Measurements from ENCODE around the gene RAB36. TPM values are rescaled to one million over a fixed set of nuclear protein-coding genes. Genes with fewer than 3 reads are reported as not detected.

RAB36 gene
- total RNA-seq, 1 experiment from 2014 or later = 1.8 TPM

GRCh38 chr22:23117275-23117674 is 28.0 kb upstream of the RAB36 start (continued):
- TF ChIP-seq ZNF425 (CRISPR knock-in tag; conservative IDR thresholded peaks at IDR 0.05) (no peak), ATF1 (CRISPR knock-in tag; IDR thresholded peaks at IDR 0.05) (no peak)

GRCh38 chr22:23117891-23118646 is 27.2 kb upstream of the RAB36 start:
- TF ChIP-seq GTF2I (CRISPR knock-in tag; conservative IDR thresholded peaks at IDR 0.05) (no peak), ZNF396 (CRISPR knock-in tag; IDR thresholded peaks at IDR 0.05; ENCODE audit: borderline replicate concordance) (no peak), FOXP1 (CRISPR knock-in tag; IDR thresholded peaks at IDR 0.05; ENCODE audit: borderline replicate concordance) (no peak), MXD4 (CRISPR knock-in tag; IDR thresholded peaks at IDR 0.05; ENCODE audit: borderline replicate concordance) (no peak), ZMAT4 (CRISPR knock-in tag; IDR thresholded peaks at IDR 0.05) (no peak), PRRX2 (CRISPR knock-in tag; IDR thresholded peaks at IDR 0.05) (no peak), CDX4 (CRISPR knock-in tag; IDR thresholded peaks at IDR 0.05; ENCODE audit: borderline replicate concordance) (no peak), NR3C1 (CRISPR knock-in tag; conservative IDR thresholded peaks at IDR 0.05; ENCODE audit: low read depth) (no peak), TEAD4 (CRISPR knock-in tag; IDR thresholded peaks at IDR 0.05) (no peak), CBFB (CRISPR knock-in tag; IDR thresholded peaks at IDR 0.05; ENCODE audit: low read depth) (no peak), ZNF121 (CRISPR knock-in tag; IDR thresholded peaks at IDR 0.05) (no peak)
- H3K9me3 Mint-ChIP-seq = no peaks in the 10 kb centered on the region
- H3K36me3 Mint-ChIP-seq = no peaks in the 10 kb centered on the region
- no peak overlapping the region for H3K4me3 Mint-ChIP-seq
- DNase-seq (ENCODE audit: low spot score) (no peak), ATAC-seq (no peak)
- peaks cover 16% of the 10 kb centered on the region for H3K27me3 Mint-ChIP-seq (ENCODE audit: low read depth)
- POLR2A ChIA-PET = no interaction called here
- peaks cover 3% of the 10 kb centered on the region; the same call in 1 of the 2 replicates for H3K4me1 Mint-ChIP-seq
- H3K27ac Mint-ChIP-seq = no peak overlapping the region
- CTCF ChIA-PET = interaction anchor here (2.5 to 7.4 kb wide), 4 partner anchors 11 to 163 kb away, joined by 7 to 92 read pairs (median 14); no protein-coding TSS in a partner anchor

GRCh38 chr22:23118647-23119493 is 26.4 kb upstream of the RAB36 start:
- H3K9me3 Mint-ChIP-seq = no peaks in the 10 kb centered on the region
- ChIA-PET CTCF (interaction anchor here (0.6 to 7.4 kb wide), 11 partner anchors 8 to 366 kb away, joined by 3 to 92 read pairs (median 4); no protein-coding TSS in a partner anchor), POLR2A (no interaction called here)
- peaks cover 16% of the 10 kb centered on the region for H3K27me3 Mint-ChIP-seq (ENCODE audit: low read depth)
- DNase-seq (ENCODE audit: low spot score) (no peak), ATAC-seq (no peak)
- TF ChIP-seq CREB1 (CRISPR knock-in tag; IDR thresholded peaks at IDR 0.05) (no peak), IRF2 (CRISPR knock-in tag; IDR thresholded peaks at IDR 0.05; ENCODE audit: borderline replicate concordance, low read depth) (no peak), TP53 (CRISPR knock-in tag; IDR thresholded peaks at IDR 0.05) (no peak), ATF2 (CRISPR knock-in tag; IDR thresholded peaks at IDR 0.05; ENCODE audit: borderline replicate concordance, low read depth) (no peak)
- peaks cover 3% of the 10 kb centered on the region; the same call in 1 of the 2 replicates for H3K4me1 Mint-ChIP-seq
- no peak overlapping the region for H3K27ac Mint-ChIP-seq
- no peak overlapping the region for H3K4me3 Mint-ChIP-seq
- H3K36me3 Mint-ChIP-seq = no peaks in the 10 kb centered on the region
